ENCODE measurements around the gene FGD1. TPM values are rescaled to one million over a fixed set of nuclear protein-coding genes. Genes with fewer than 3 reads are reported as not detected.
A peak's percentile ranks its signal among the peaks of the same experiment; 100 is the strongest.
"Not testable (repeated sequence)": the region's sequence is repeated elsewhere in the genome, so short reads cannot be mapped to it uniquely, and the experiment has no call there.

Gene FGD1
- 33.2 TPM for polyA plus RNA-seq (2013, experiment 1 of 4)
- 31.3 TPM for polyA plus RNA-seq (2013, experiment 2 of 4)
- polyA plus RNA-seq (2013, experiment 3 of 4), result 26.2 TPM
- polyA plus RNA-seq (2013, experiment 4 of 4), result 28.7 TPM

DNA sequence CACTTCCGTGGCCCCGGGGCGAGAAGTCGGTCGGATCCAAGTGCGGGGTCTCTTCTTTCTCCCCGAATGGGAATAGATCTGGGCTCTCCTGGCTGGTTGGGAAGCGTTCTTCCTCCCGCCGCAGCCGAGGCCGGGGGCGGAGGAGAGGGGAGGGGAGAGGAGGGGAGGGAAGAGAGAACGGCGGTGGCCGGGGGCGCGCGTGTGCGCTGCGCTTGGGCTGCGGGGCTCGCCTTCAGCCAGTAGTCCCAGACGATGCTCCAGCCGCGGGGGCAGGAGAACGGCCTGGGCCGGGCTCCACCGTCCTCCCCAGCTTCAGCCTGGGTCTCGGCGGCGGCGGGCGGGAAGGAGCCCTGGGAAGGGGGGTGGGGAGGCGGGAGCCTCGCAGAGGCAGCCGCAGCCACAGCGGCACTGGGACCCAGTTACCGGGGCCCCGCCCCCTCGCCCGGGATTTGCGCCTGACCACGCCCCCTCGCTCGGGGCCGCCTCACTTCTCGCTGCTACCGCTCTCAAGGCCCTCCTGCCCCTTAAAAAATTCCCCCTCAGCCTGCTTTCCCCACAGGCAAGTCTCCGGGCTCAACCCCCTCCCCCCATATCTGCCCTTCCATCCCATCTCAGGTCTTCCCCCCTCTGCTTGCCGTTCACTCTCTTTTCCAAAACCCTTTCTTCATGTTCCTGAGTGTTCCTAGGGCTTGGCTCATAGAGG, at the start of gene FGD1:
FGD1 (minus strand) TSS at position 421 of the 703 bp plus-strand sequence. CDS start 802 bp downstream, outside the sequence.
- whole genome bisulfite sequencing, 2 experiments, result 0% methylated on average over 44 to 51 of the region's 51 CpGs
- H3K27me3 ChIP-seq (ENCODE audit: control insufficient read depth, insufficient read depth, low read length, poor library complexity, severe bottlenecking), result no peaks in the 10 kb centered on the region
- no peaks in the 10 kb centered on the region for H3K4me1 ChIP-seq (ENCODE audit: control insufficient read depth, insufficient read depth, low read length)
- H3K36me3 ChIP-seq (ENCODE audit: control insufficient read depth, insufficient read depth, low read length), result no peaks in the 10 kb centered on the region
- H3K9me3 ChIP-seq (ENCODE audit: control insufficient read depth, low read length), result no peaks in the 10 kb centered on the region
- no peak within 1 kb of the TSS for H3K27ac ChIP-seq (ENCODE audit: insufficient read depth, low read depth, low read length, poor library complexity, severe bottlenecking)
- H3K4me3 ChIP-seq (ENCODE audit: insufficient read depth, low read depth, low read length), result peak within 1 kb of the TSS; percentile 60

DNA sequence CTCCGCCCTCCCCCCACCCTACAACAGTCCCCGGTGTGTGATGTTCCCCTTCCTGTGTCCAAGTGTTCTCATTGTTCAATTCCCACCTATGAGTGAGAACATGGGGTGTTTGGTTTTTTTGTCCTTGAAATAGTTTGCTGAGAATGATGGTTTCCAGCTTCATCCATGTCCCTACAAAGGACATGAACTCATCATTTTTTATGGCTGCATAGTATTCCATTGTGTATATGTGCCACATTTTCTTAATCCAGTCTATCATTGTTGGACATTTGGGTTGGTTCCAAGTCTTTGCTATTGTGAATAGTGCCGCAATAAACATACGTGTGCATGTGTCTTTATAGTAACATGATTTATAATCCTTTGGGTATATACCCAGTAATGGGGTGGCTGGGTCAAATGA, 46.2 kb upstream of the FGD1 start:
- H3K27ac ChIP-seq (ENCODE audit: insufficient read depth, low read depth, low read length, poor library complexity, severe bottlenecking); H3K27me3 ChIP-seq (ENCODE audit: control insufficient read depth, insufficient read depth, low read length, poor library complexity, severe bottlenecking); H3K4me3 ChIP-seq (ENCODE audit: insufficient read depth, low read depth, low read length); H3K36me3 ChIP-seq (ENCODE audit: control insufficient read depth, insufficient read depth, low read length); H3K4me1 ChIP-seq (ENCODE audit: control insufficient read depth, insufficient read depth, low read length); H3K9me3 ChIP-seq (ENCODE audit: control insufficient read depth, low read length): not testable (repeated sequence)
- no CpG with 5 or more reads among the region's 4 CpGs for WGBS, 2 experiments

DNA sequence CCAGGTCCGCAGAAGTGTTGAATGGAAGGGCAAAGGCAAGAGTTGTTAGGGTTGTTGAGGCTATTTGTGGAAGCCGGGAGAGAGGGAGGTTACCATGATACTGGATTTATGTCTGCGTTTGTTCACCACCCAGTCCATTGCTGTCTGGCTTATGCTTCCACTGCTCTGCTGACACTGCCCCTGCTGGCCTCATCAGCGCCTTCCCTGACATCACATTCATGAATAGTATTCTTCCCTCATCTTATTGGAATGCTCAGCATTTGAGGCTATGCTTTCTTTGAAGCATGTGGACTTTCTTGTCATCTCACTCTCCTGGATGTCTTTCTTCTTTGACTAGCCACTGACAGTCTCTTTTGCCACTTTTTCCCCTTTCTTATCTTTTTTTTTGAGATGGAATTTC, 44.3 kb upstream of the FGD1 start:
- no peak overlapping the region for H3K4me3 ChIP-seq (ENCODE audit: insufficient read depth, low read depth, low read length)
- no peaks in the 10 kb centered on the region for H3K27me3 ChIP-seq (ENCODE audit: control insufficient read depth, insufficient read depth, low read length, poor library complexity, severe bottlenecking)
- no peaks in the 10 kb centered on the region for H3K4me1 ChIP-seq (ENCODE audit: control insufficient read depth, insufficient read depth, low read length)
- H3K36me3 ChIP-seq (ENCODE audit: control insufficient read depth, insufficient read depth, low read length), result peaks cover 10% of the 10 kb centered on the region
- 87 to 90% methylated on average over 4 of the region's 4 CpGs for WGBS, 2 experiments
- H3K9me3 ChIP-seq (ENCODE audit: control insufficient read depth, low read length), result no peaks in the 10 kb centered on the region
- H3K27ac ChIP-seq (ENCODE audit: insufficient read depth, low read depth, low read length, poor library complexity, severe bottlenecking), result no peak overlapping the region

DNA sequence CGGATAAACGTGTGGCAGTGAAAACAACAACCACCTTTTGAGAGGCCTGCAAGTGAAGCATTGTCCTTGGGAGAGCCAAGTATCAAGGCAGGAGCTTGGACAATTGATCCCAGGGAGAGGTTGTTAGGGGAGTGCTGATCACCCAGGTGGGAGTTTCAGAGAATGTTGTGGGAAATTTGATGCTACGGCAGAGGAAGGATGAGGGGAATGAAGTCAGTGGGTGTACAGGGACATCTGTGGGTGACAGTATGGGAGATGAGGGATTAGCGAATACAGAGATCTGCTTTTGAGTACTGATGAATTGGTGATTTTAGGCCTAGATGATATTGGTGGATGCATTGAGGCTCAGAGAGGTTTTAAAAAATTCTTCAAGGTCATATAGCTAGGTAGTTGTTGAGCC, 38.2 kb upstream of the FGD1 start:
- Histone ChIP-seq H3K9me3 (ENCODE audit: control insufficient read depth, low read length) (no peaks in the 10 kb centered on the region), H3K4me1 (ENCODE audit: control insufficient read depth, insufficient read depth, low read length) (peaks cover 4% of the 10 kb centered on the region), H3K4me3 (ENCODE audit: insufficient read depth, low read depth, low read length) (no peak overlapping the region), H3K27me3 (ENCODE audit: control insufficient read depth, insufficient read depth, low read length, poor library complexity, severe bottlenecking) (no peaks in the 10 kb centered on the region), H3K36me3 (ENCODE audit: control insufficient read depth, insufficient read depth, low read length) (peaks cover 4% of the 10 kb centered on the region), H3K27ac (ENCODE audit: insufficient read depth, low read depth, low read length, poor library complexity, severe bottlenecking) (no peak overlapping the region)
- WGBS, 2 experiments, result 89% methylated on average over 4 of the region's 4 CpGs

DNA sequence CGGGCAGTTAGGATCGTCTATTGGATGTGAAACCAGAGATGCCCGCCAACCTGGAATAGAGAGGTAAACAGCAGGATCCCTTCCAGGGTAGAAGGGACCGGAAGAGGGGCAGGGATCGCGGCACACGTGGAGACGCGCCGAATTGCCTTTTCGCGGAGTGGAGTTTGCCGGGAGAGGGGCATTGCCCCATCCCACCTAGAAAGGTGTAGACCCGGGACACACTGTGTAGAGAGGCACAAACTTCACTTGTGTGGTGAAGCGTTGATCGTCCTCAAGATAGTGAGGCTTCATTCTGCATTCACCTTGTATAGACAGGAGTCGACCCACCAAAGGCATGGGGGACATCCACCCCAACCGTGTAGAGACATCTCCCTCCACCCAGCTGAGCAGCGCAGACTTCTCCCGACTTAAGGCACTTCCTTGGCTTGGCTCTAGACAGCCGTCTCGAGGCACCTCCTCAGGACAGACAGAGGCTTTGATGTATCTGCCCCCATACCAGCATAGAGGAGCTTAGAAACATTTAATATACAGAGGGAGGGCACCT, 34.4 kb upstream of the FGD1 start:
- WGBS, 2 experiments, result 1% methylated on average over 22 of the region's 22 CpGs
- H3K4me1 ChIP-seq (ENCODE audit: control insufficient read depth, insufficient read depth, low read length), result peaks cover 4% of the 10 kb centered on the region

DNA sequence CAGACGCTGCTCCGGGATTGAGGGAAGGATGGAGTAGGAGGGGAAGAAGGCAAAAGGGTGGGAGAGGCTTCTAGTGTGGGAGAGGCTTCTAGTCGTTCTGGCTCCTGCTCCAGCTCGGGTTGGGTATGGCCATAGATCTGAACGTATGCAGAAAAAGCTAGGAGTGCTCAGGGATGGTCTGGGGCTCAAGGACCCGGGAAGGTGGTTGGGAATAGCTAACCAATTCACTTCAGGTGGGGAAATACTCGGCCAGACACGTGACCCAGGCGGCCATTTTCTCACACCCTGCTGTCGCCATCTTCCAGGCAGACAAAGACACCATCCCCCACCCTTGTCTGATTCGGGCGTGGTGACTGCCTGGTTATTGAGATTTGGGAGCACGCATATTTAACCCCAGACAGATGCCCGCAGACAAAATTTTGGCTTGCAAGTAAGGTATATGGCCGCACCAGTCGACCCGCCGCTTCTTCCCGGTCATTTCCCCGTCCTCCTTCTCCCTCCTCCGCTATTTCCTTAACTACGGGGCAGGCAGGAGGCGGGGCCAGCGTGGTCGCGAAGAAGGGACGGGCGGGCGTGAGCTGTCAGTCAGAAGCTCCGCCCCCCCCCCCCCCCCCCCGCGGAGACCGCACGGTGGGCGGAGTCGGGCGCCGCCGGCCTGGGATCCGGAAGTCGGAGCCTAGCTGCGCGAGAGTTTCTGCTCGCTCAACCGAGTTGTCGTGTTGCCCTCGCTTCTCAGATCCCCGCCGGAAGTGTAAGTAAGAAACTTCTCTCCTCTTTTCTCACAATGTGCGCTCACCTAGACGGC, 33.7 kb upstream of the FGD1 start, which contains the start of gene GNL3L:
GNL3L (plus strand) TSS at position 668 of the 805 bp plus-strand sequence. CDS start 2,348 bp downstream, outside the sequence.
- 4% methylated on average over 37 to 40 of the region's 51 CpGs for WGBS, 2 experiments
- H3K9me3 ChIP-seq (ENCODE audit: control insufficient read depth, low read length), result no peaks in the 10 kb centered on the region
- H3K27ac ChIP-seq (ENCODE audit: insufficient read depth, low read depth, low read length, poor library complexity, severe bottlenecking), result peak within 1 kb of the TSS; percentile 93
- H3K4me1 ChIP-seq (ENCODE audit: control insufficient read depth, insufficient read depth, low read length), result peaks cover 4% of the 10 kb centered on the region
- H3K27me3 ChIP-seq (ENCODE audit: control insufficient read depth, insufficient read depth, low read length, poor library complexity, severe bottlenecking), result no peaks in the 10 kb centered on the region
- no peaks in the 10 kb centered on the region for H3K36me3 ChIP-seq (ENCODE audit: control insufficient read depth, insufficient read depth, low read length)
- peak within 1 kb of the TSS; percentile 79 for H3K4me3 ChIP-seq (ENCODE audit: insufficient read depth, low read depth, low read length)

More for the DNA sequence above, 34.4 kb upstream of the FGD1 start:
- Histone ChIP-seq H3K27me3 (ENCODE audit: control insufficient read depth, insufficient read depth, low read length, poor library complexity, severe bottlenecking) (no peaks in the 10 kb centered on the region), H3K27ac (ENCODE audit: insufficient read depth, low read depth, low read length, poor library complexity, severe bottlenecking) (no peak overlapping the region), H3K36me3 (ENCODE audit: control insufficient read depth, insufficient read depth, low read length) (no peaks in the 10 kb centered on the region), H3K4me3 (ENCODE audit: insufficient read depth, low read depth, low read length) (peak overlapping the region; percentile 79), H3K9me3 (ENCODE audit: control insufficient read depth, low read length) (no peaks in the 10 kb centered on the region)

DNA sequence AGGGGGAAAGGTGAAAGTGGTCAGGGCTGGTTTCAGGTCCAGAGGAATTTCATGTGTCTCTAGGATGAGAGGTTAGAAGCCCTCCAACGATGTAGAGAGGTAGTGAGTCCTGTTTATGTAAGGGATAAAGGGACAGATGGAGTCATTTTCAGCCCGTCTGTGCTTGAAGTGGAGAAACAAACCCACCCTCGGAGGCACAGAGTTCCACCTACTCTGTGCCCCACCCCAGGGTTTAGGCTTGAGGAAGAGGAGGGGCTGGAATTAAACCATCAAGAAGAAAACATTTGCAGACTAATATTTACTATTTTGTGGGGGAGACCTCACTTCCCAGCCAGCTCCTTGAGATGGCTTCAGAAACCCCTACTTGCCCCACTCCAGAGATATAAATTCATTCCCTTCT, 33.1 kb upstream of the FGD1 start:
- Histone ChIP-seq H3K36me3 (ENCODE audit: control insufficient read depth, insufficient read depth, low read length) (no peaks in the 10 kb centered on the region), H3K27ac (ENCODE audit: insufficient read depth, low read depth, low read length, poor library complexity, severe bottlenecking) (peak overlapping the region; percentile 93)

DNA sequence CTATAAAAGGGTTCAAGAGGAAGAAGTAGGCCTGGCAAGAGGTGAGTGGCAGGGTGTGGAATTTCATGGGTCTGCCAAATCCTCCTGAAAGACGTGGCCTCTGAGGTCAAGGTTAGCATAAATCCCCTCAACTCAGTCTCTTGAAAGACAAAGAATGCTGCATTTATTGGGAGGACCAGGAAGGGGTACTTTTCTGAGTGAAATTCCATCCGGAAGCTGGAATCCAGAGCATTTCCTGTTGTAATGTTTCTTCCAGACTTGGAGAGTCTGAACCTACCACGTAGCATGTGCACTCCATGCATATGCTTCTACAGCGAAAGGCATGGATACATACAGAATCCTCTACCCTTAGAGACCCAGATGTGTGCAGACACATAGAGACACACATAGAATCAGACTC, 13.4 kb upstream of the FGD1 start:
- no peaks in the 10 kb centered on the region for H3K36me3 ChIP-seq (ENCODE audit: control insufficient read depth, insufficient read depth, low read length)
- 65 to 71% methylated on average over 4 of the region's 4 CpGs for WGBS, 2 experiments
- H3K4me3 ChIP-seq (ENCODE audit: insufficient read depth, low read depth, low read length), result no peak overlapping the region
- H3K9me3 ChIP-seq (ENCODE audit: control insufficient read depth, low read length), result no peaks in the 10 kb centered on the region
- H3K27me3 ChIP-seq (ENCODE audit: control insufficient read depth, insufficient read depth, low read length, poor library complexity, severe bottlenecking), result no peaks in the 10 kb centered on the region
- no peak overlapping the region for H3K27ac ChIP-seq (ENCODE audit: insufficient read depth, low read depth, low read length, poor library complexity, severe bottlenecking)
- H3K4me1 ChIP-seq (ENCODE audit: control insufficient read depth, insufficient read depth, low read length), result no peaks in the 10 kb centered on the region

More for the DNA sequence above, 33.1 kb upstream of the FGD1 start:
- Histone ChIP-seq H3K4me3 (ENCODE audit: insufficient read depth, low read depth, low read length) (peak overlapping the region; percentile 40), H3K27me3 (ENCODE audit: control insufficient read depth, insufficient read depth, low read length, poor library complexity, severe bottlenecking) (no peaks in the 10 kb centered on the region), H3K4me1 (ENCODE audit: control insufficient read depth, insufficient read depth, low read length) (peaks cover 4% of the 10 kb centered on the region), H3K9me3 (ENCODE audit: control insufficient read depth, low read length) (no peaks in the 10 kb centered on the region)
- WGBS, 2 experiments, result 33 to 38% methylated on average over 1 to 3 of the region's 3 CpGs

DNA sequence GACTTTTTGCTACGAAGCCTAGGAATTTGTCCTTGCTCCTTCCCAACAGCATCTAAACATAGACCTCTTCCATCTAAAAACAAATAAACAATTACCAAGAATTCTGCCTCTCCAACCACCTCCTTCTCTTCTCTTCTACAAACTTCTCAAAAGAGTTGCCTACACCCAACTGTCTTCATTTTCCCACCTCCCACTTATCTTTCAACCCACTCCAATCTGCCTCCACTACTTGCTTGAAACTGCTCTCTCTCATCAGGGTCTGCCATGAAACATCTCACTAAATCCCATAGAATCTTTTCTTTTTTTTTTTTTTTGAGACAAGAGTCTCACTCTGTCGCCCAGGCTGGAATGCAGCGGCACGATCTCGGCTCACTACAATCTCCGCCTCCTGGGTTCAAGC, 902 bp upstream of the FGD1 start:
- Histone ChIP-seq H3K9me3 (ENCODE audit: control insufficient read depth, low read length) (no peaks in the 10 kb centered on the region), H3K36me3 (ENCODE audit: control insufficient read depth, insufficient read depth, low read length) (no peaks in the 10 kb centered on the region), H3K4me3 (ENCODE audit: insufficient read depth, low read depth, low read length) (no peak overlapping the region), H3K27ac (ENCODE audit: insufficient read depth, low read depth, low read length, poor library complexity, severe bottlenecking) (no peak overlapping the region), H3K4me1 (ENCODE audit: control insufficient read depth, insufficient read depth, low read length) (no peaks in the 10 kb centered on the region), H3K27me3 (ENCODE audit: control insufficient read depth, insufficient read depth, low read length, poor library complexity, severe bottlenecking) (no peaks in the 10 kb centered on the region)
- 78 to 81% methylated on average over 6 of the region's 6 CpGs for WGBS, 2 experiments

DNA sequence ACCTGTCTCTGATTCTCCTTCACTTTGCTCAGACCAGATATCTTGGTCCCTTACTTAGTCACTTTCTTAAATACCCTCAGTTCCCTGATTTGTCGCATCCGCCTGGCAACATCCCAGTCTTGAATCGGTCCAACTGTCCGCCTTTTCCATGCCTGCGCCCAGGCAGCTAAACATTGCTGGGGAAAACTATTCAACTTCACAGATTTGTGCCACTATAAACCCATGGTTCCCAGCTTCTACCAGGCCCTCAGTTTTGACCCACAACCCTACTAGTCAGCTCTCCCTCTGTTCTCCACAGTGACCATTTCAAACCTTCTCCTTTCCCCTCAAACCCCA, 451 bp upstream of the FGD1 start:
- Histone ChIP-seq H3K9me3 (ENCODE audit: control insufficient read depth, low read length) (no peaks in the 10 kb centered on the region), H3K4me3 (ENCODE audit: insufficient read depth, low read depth, low read length) (peak overlapping the region; percentile 60), H3K27ac (ENCODE audit: insufficient read depth, low read depth, low read length, poor library complexity, severe bottlenecking) (no peak overlapping the region), H3K27me3 (ENCODE audit: control insufficient read depth, insufficient read depth, low read length, poor library complexity, severe bottlenecking) (no peaks in the 10 kb centered on the region), H3K4me1 (ENCODE audit: control insufficient read depth, insufficient read depth, low read length) (no peaks in the 10 kb centered on the region), H3K36me3 (ENCODE audit: control insufficient read depth, insufficient read depth, low read length) (no peaks in the 10 kb centered on the region)
- WGBS, 2 experiments, result 70 to 72% methylated on average over 5 of the region's 5 CpGs

Data from ectodermal cell (in vitro differentiated cells).